ENCODE results near the gene PRSS36.
"Not testable (repeated sequence)": the region's sequence is repeated elsewhere in the genome, so short reads cannot be mapped to it uniquely, and the experiment has no call there.

Gene PRSS36

DNA sequence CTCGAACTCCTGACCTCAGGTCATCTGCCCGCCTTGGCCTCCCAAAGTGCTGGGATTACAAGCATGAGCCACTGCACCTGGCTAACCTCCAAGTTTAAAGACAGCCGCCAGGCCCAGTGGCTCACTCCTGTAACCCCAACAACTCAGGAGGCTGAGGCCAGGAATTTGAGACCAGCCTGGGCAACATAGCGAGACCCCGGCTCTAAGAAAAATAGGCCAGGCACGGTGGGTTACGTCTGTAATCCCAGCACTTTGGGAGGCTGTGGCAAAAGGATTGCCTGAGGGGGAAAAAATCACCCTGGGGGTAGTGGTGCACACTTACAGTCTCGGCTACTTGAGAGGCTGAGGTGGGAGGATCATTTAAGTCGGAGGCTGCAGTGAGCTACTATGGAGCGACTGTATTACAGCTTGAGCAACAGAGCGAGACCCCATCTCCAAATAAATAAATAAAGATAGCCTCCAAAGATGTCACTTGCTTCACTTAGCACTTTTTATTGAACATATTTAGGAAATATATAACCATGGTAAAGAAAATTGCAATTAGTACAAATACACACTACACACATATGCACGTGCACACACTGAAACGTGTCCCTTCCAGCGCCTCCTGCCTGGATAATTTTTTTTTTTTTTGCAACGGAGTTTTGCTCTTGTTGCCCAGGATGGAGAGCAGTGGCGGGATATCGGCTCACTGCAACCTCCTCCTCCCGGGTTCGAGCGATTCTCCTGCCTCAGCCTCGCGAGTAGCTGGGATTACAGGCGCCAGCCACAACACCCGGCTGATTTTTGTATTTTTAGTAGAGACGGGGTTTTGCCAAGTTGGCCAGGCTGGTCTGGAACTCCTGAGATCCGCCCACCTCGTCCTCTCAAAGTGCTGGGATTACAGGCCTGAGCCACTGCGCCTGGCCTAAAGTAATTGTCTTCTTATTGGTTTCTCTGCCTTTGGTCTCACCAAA lies 43.1 kb downstream of the PRSS36 start:
- no peak for TF ChIP-seq CTCF (IDR thresholded peaks at IDR 0.05; ENCODE audit: low read depth, low read length, missing control alignments)
- H3K4me3 ChIP-seq (replicated peaks; ENCODE audit: low read depth, low read length), result no peak overlapping the region
- no peak for DNase-seq (ENCODE audit: extremely low read depth, low read depth)

DNA sequence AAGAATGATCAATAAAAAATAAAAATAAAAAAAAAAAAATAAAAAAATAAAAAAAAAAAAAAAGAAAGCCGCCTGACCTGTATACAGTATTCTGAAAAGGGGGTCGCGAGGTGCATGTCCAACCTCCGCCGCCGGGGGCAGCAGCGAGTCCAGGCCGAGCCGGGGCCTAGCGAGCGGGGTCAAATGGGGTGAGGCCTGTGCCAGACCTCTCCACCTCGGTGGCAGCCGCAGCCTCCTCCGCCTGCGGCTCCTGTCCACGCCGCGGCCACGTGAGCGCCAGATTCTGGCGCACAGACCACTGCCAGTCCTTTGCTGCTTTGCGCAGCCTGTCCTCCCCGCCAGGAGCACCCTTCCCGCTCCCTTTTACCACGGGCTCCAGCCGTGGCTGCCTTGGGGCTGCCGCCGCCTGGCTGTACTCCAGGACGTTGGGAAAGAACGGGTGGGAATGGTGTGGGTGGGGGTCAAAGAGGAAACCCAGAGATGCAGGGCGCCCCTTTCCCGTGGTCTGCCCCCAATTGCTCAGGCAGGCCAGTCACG lies 44.1 kb downstream of the PRSS36 start:
- peak; percentile 32 for DNase-seq (ENCODE audit: extremely low read depth, low read depth)
- TF ChIP-seq CTCF (IDR thresholded peaks at IDR 0.05; ENCODE audit: low read depth, low read length, missing control alignments), result peak; percentile 77
- no peak overlapping the region for H3K4me3 ChIP-seq (replicated peaks; ENCODE audit: low read depth, low read length)

- H3K4me3 ChIP-seq (replicated peaks; ENCODE audit: low read depth, low read length); DNase-seq (ENCODE audit: extremely low read depth, low read depth): not testable (repeated sequence)
These were observed 48.8 kb downstream of the PRSS36 start for GRCh38 chr16:31100876-31101641.

DNA sequence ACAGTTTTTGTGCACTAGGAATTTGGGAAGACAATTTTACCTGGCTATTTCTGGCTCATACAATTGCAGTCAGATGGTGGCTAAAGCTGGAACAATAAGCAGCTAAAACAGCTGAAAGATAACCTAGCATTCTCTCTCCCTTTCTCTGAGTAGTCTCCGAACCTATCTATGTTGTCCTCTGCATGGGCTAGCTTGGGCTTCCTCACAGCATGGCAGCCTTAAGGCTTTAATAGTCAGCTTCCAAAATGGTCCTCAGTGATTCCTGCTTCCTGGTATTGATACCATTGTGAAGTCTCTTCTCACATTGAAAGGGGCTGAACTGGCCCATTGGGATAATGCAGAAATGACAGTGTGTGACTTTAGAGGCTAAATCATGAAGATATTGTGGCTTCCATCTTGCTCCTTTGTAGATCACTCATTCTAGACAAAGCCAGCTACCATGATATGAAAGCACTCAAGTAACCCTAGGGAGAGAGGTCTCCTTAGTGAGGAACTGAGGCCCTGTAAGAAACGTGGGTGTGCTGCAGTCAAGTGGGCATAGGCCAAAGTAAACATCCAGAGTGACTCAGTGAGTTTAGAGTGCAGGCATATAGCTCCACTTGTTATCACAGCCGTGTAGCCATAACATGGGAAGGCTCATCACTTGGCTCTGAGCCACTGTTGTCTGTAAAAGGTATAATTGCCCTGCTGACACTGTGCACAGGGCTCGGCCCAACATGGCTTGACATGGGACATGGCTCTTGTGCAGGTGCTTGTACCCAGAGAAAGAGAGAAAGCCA lies 49.8 kb downstream of the PRSS36 start:
- no peak for DNase-seq (ENCODE audit: extremely low read depth, low read depth)
- H3K4me3 ChIP-seq (replicated peaks; ENCODE audit: low read depth, low read length), result no peak overlapping the region
- no peak for TF ChIP-seq CTCF (IDR thresholded peaks at IDR 0.05; ENCODE audit: low read depth, low read length, missing control alignments)

- peak; percentile 95 for DNase-seq (ENCODE audit: extremely low read depth, low read depth)
- H3K4me3 ChIP-seq (replicated peaks; ENCODE audit: low read depth, low read length), result peak within 1 kb of the TSS; percentile 95
- TF ChIP-seq CTCF (IDR thresholded peaks at IDR 0.05; ENCODE audit: low read depth, low read length, missing control alignments), result no peak
These were observed 55.3 kb downstream of the PRSS36 start, which contains the start of gene VKORC1 for GRCh38 chr16:31094424-31095120. Gene VKORC1 (minus strand): TSS chr16:31094797. CDS start chr16:31094729, 68 bp downstream.

DNA sequence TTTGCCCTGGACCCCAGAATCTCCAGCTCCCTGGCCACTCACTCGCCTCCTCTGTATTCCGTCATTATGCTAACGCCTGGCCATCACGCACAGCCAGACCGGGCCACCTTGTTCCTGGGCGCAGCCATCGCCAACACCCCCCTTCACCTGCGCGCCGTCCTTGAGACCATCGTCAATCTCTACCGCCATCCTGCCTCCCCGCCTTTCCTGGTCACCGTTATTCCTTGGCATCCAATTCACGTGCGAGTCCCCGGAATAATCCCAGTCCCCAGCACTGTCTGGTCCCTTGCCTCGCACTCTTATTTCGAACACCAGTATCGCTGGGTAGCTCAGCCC lies 55.8 kb downstream of the PRSS36 start:
- TF ChIP-seq CTCF (IDR thresholded peaks at IDR 0.05; ENCODE audit: low read depth, low read length, missing control alignments), result no peak
- no peak for DNase-seq (ENCODE audit: extremely low read depth, low read depth)

More for the DNA sequence above, 55.8 kb downstream of the PRSS36 start:
- H3K4me3 ChIP-seq (replicated peaks; ENCODE audit: low read depth, low read length), result peak overlapping the region; percentile 95
